Stimulated activated CD4-positive, alpha-beta T cell treated with anti-CD3 and anti-CD28 coated beads, Interleukin-1b, Interleukin-23, amount 100 ng/mL, for 48 hours (primary cell): Measurements from ENCODE around the gene TSSK6.

ENCODE experiments used
- DNase-seq: peaks from one replicate; pipeline ENCODE4 v3.0.0-alpha.2; 2020

TSSK6 gene

GRCh38 chr19:19502808-19503602 lies 12.3 kb downstream of the TSSK6 start:
- no peak for DNase-seq

- no peak for DNase-seq
These were observed 13.1 kb downstream of the TSSK6 start for GRCh38 chr19:19502281-19502680.

GRCh38 chr19:19501798-19502197 lies 13.6 kb downstream of the TSSK6 start:
- DNase-seq, result no peak

GRCh38 chr19:19500975-19501644 lies 14.2 kb downstream of the TSSK6 start:
- no peak for DNase-seq

- no peak for DNase-seq
These were observed 15.9 kb downstream of the TSSK6 start for GRCh38 chr19:19499272-19499995.

- no peak for DNase-seq
These were observed 16.9 kb downstream of the TSSK6 start for GRCh38 chr19:19498255-19498991.

GRCh38 chr19:19495614-19496603 lies 19.4 kb downstream of the TSSK6 start:
- DNase-seq, result no peak

- DNase-seq, result no peak
These were observed 21.4 kb downstream of the TSSK6 start for GRCh38 chr19:19493841-19494546.

GRCh38 chr19:19492026-19492610 lies 23.2 kb downstream of the TSSK6 start:
- no peak for DNase-seq

- no peak for DNase-seq
These were observed 23.9 kb downstream of the TSSK6 start for GRCh38 chr19:19491321-19492025.

- DNase-seq, result peak; percentile 77
These were observed 25.0 kb downstream of the TSSK6 start for GRCh38 chr19:19490214-19490968.

- no peak for DNase-seq
These were observed 25.5 kb downstream of the TSSK6 start for GRCh38 chr19:19489804-19490204.

GRCh38 chr19:19488875-19489690 lies 26.3 kb downstream of the TSSK6 start:
- DNase-seq, result peak; percentile 93

GRCh38 chr19:19487950-19488874 lies 27.1 kb downstream of the TSSK6 start:
- DNase-seq, result no peak

GRCh38 chr19:19487077-19487949 lies 28.0 kb downstream of the TSSK6 start:
- no peak for DNase-seq
